Kidney epithelial cell (primary cell): Measurements from ENCODE around the gene PAX1. TPM values are rescaled to one million over a fixed set of nuclear protein-coding genes. Genes with fewer than 3 reads are reported as not detected.

Experiments used
- DNase-seq: peaks from one replicate; pipeline ENCODE4 v3.0.0-alpha.2; 2010; ENCODE audit warnings: low read depth
- H3K27me3 ChIP-seq: 2 replicates; pipeline ENCODE4 v1.6.0; 2011; ENCODE audit warnings: low read length; ENCODE audit not compliant: control insufficient read depth, insufficient read depth
- H3K36me3 ChIP-seq: 2 replicates; pipeline ENCODE4 v1.5.1; 2011; ENCODE audit warnings: low read length; ENCODE audit not compliant: control insufficient read depth, insufficient read depth
- H3K4me3 ChIP-seq: 2 replicates; pipeline ENCODE4 v1.5.1; 2011; ENCODE audit warnings: low read depth, mild to moderate bottlenecking, control low read depth, low read length
- CTCF ChIP-seq: IDR thresholded peaks from 2 replicates; pipeline ENCODE4 v1.5.1; 2011; ENCODE audit warnings: mild to moderate bottlenecking, moderate library complexity, low read length, control low read depth, inconsistent platforms; ENCODE audit not compliant: insufficient read depth, poor library complexity, severe bottlenecking
- total RNA-seq: library from RNA; depleted of rRNA; stranded (reverse); fragments of >200 nt; gene quantifications from 2 replicates; pipeline ENCODE4 v1.2.3, GENCODE V29; 2015

Gene PAX1
- not detected in 2 replicates for total RNA-seq

DNA sequence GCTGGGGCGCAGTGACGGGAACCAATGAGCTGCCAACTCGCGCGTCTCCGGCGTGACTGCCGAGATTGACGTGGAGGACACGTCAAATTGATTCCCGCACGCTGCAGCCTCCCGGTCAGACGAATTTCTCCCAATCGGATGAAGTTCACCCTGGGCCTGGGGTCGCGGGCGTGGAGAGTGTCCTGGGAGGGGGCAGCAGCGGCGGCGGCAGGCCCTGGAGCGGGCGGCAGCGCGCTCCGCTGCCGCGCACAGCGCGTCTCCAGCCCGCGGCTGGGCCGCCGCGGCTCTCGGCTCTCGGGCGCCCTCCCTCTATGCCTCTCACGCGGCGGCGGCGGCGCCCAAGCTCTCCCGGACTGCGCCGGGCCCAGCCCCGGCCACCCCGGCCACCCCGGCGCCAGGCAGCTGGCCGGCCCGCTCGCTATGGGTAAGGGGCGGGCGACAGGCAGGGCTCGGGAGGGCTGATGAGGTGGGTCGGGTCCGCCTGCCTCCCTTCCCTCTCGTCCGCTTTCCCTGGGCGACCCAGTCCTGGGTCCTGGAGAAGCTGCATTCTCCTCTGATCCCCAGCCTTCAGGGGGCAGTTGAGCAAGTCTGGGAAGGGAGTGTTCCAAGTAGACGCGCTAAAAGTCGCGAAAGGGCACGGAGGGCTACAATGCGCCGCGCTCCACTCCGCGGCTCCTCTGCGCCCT, at the start of gene PAX1:
TSS of gene PAX1 (plus strand) at position 90 of the 686 bp plus-strand sequence. CDS start at position 139, 49 bp downstream.
- no peak within 1 kb of the TSS for H3K4me3 ChIP-seq
- TF ChIP-seq CTCF = no peak
- no peak for DNase-seq
- peaks cover 85% of the 10 kb centered on the region for H3K27me3 ChIP-seq
- H3K36me3 ChIP-seq = no peaks in the 10 kb centered on the region

GRCh38 chr20:21656308-21657067, 49.0 kb upstream of the PAX1 start:
- no peak for TF ChIP-seq CTCF
- no peaks in the 10 kb centered on the region for H3K27me3 ChIP-seq
- DNase-seq = no peak

DNA sequence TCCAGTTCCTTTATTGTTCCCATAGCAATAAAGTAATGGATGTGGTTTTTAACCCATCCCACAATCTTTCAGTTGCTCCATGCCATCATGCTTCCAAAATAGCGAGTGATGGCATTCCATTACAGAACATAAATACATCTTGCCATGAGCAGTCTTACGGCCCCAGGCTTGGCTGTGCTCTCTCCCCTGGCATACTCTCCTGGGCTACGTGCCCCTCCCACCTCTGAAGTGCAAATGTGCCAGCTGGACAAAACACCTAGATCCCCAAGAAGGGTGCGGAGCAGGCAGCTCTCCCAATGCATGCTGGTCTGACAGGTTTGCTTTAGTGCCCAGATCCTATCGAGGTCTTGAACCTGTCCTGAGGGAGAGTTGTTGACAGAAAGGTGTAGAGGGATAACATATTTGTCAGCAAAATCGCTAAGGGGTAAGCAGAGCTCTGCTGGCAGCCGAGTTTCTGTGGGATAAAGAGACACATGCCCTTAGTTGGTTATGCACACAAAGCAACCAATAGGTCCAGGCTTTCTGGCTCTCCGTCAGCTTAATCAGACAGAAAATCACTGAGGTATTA, 43.9 kb upstream of the PAX1 start:
- H3K27me3 ChIP-seq = no peaks in the 10 kb centered on the region
- no peak overlapping the region for H3K4me3 ChIP-seq
- H3K36me3 ChIP-seq = no peaks in the 10 kb centered on the region
- no peak for DNase-seq
- TF ChIP-seq CTCF = no peak

More at GRCh38 chr20:21656308-21657067, 49.0 kb upstream of the PAX1 start:
- H3K36me3 ChIP-seq = no peaks in the 10 kb centered on the region
- H3K4me3 ChIP-seq = no peak overlapping the region

- no peak for TF ChIP-seq CTCF
- no peak for DNase-seq
- no peak overlapping the region for H3K4me3 ChIP-seq
- no peaks in the 10 kb centered on the region for H3K27me3 ChIP-seq
- H3K36me3 ChIP-seq = no peaks in the 10 kb centered on the region
Observed at GRCh38 chr20:21663465-21663864, 42.0 kb upstream of the PAX1 start.

- DNase-seq = no peak
- H3K27me3 ChIP-seq = no peaks in the 10 kb centered on the region
- H3K36me3 ChIP-seq = no peaks in the 10 kb centered on the region
- no peak overlapping the region for H3K4me3 ChIP-seq
- TF ChIP-seq CTCF = no peak
Observed at GRCh38 chr20:21665687-21666446, 39.6 kb upstream of the PAX1 start.
